Sigmoid colon (tissue), 7 donors: ENCODE results near the gene NEIL1. TPM values are rescaled to one million over a fixed set of nuclear protein-coding genes. Genes with fewer than 3 reads are reported as not detected.

ENCODE experiments used
- DNase-seq: peaks from one replicate; pipeline ENCODE4 v3.0.0-alpha.2; 2019
- H3K27ac ChIP-seq, 4 donors: fragments of 200-600 bp; sonication (generic); one replicate each; pipeline ENCODE4 v1.5.1; 2016 to 2019; ENCODE audit warnings: mild to moderate bottlenecking in 1 of 4
- H3K27me3 ChIP-seq, 3 donors: fragments of 200-600 bp; sonication (generic); one replicate each; pipeline ENCODE4 v1.5.1; 2019; ENCODE audit warnings: mild to moderate bottlenecking in 1 of 3
- H3K36me3 ChIP-seq, 4 donors: fragments of 200-600 bp; sonication (generic); one replicate each; pipeline ENCODE4 v1.5.1; 2016 to 2019
- H3K4me1 ChIP-seq, 4 donors: fragments of 200-600 bp; sonication (generic); one replicate each; pipeline ENCODE4 v1.5.1; 2017 to 2019
- H3K4me3 ChIP-seq, 4 donors: fragments of 200-600 bp; sonication (generic); one replicate each; pipeline ENCODE4 v1.5.1; 2017 to 2019; ENCODE audit warnings: mild to moderate bottlenecking in 2 of 4, moderate library complexity in 1 of 4
- H3K9me3 ChIP-seq, 4 donors: fragments of 200-600 bp in 3 of 4; sonication (generic) in 3 of 4; one replicate each; pipeline versions ENCODE4 v1.5.1 to v1.6.1; 2013 to 2019
- EP300 ChIP-seq, 4 donors: sonication (generic); formaldehyde crosslinking; IDR thresholded peaks; one replicate each; pipeline ENCODE4 v1.6.1; 2017; ENCODE audit warnings: antibody characterized with exemption in 4 of 4
- POLR2A ChIP-seq, 2 donors: fragments of 450-650 bp; IDR thresholded peaks; one replicate each; pipeline ENCODE4 v1.6.1; 2016; ENCODE audit warnings: antibody characterized with exemption in 2 of 2, mild to moderate bottlenecking in 2 of 2, moderate library complexity in 2 of 2
- POLR2AphosphoS5 ChIP-seq, 4 donors: sonication (generic); formaldehyde crosslinking; IDR thresholded peaks; one replicate each; pipeline ENCODE4 v1.6.1; 2017; ENCODE audit warnings: antibody characterized with exemption in 4 of 4
- WGBS, 2 donors: extraction: QIAGEN DNeasy Blood & Tissue Kit; methylation state at CpG; one replicate each; pipeline ENCODE4 v1.1.7; 2013; 5-methylcytosine and 5-hydroxymethylcytosine counted together
- intact Hi-C: fragments of 100-400 bp; cut with DNase I; formaldehyde crosslinking; loops from one replicate; pipeline ENCODE4 v1.15.1; 2023
- polyA plus RNA-seq, 3 donors: library from polyadenylated mRNA; stranded (reverse); fragments of 200-250 nt; gene quantifications; one replicate each; pipeline ENCODE4 v1.2.3, GENCODE V29; 2013
- total RNA-seq, 4 donors: library from RNA; depleted of rRNA; stranded (reverse); fragments of >200 nt; gene quantifications; one replicate each; pipeline ENCODE4 v1.1.0, GENCODE V29; 2016
- TF ChIP-seq, protein P1 (sequence below), 4 experiments: fragments of 450-650 bp in 3 of 4; fragments of 200-600 bp in 1 of 4; IDR thresholded peaks; one replicate each; pipeline ENCODE4 v1.5.1; 2016 to 2019; ENCODE audit warnings: antibody characterized with exemption in 4 of 4, mild to moderate bottlenecking in 3 of 4, moderate library complexity in 2 of 4
- donor health status: healthy with polysubstance abuse.
- donor health status: Bipolar disorder and iron deficiency.
- donor health status: healthy.

Gene NEIL1
- total and polyA plus RNA-seq, 7 donors, result 5.4 to 51.5 (median 22.2) TPM

DNA sequence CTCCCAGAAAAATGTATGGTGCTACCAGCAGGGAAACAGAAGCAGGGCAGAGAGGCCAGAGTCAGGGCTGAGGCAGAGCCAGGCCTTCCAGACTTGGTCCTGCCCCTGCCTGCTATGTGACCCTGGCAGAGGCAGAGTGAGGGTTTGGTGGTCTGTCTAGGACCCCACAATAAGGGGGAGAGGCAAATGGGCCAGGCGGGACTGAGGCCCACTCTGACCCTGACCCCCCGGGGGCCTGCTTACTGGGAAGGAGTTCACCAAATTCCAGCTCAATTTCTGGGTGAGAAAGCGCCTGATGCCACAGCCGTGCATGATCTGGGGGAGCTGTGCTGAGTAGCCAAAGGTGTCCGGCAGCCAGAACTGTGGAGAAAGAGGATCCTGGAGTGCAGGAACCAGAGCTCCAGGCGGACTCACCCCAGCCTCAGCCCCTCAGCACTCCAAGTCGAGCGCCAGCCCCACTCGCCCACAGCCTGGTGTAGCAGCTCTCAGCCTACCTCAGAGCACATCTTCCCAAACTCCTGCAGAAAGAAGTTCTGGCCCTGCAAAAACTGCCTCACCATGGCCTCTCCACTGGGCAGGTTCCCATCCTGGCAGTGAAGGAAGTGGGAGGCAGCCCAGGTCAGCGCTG lies 14.6 kb downstream of the NEIL1 start:
- Histone ChIP-seq H3K27ac (no peak overlapping the region), H3K4me3 (no peak overlapping the region), H3K4me1 (peaks cover 0 to 1% (median 0%) of the 10 kb centered on the region in 4 donors), H3K9me3 (no peaks in the 10 kb centered on the region), H3K27me3 (no peaks in the 10 kb centered on the region), H3K36me3 (peaks cover 18 to 97% (median 56%) of the 10 kb centered on the region in 4 donors)
- DNase-seq, result no peak
- TF ChIP-seq EP300 (IDR thresholded peaks at IDR 0.05) (no peak), POLR2A (IDR thresholded peaks at IDR 0.05) (no peak), POLR2AphosphoS5 (IDR thresholded peaks at IDR 0.05) (no peak)
- TF ChIP-seq, protein P1, sequence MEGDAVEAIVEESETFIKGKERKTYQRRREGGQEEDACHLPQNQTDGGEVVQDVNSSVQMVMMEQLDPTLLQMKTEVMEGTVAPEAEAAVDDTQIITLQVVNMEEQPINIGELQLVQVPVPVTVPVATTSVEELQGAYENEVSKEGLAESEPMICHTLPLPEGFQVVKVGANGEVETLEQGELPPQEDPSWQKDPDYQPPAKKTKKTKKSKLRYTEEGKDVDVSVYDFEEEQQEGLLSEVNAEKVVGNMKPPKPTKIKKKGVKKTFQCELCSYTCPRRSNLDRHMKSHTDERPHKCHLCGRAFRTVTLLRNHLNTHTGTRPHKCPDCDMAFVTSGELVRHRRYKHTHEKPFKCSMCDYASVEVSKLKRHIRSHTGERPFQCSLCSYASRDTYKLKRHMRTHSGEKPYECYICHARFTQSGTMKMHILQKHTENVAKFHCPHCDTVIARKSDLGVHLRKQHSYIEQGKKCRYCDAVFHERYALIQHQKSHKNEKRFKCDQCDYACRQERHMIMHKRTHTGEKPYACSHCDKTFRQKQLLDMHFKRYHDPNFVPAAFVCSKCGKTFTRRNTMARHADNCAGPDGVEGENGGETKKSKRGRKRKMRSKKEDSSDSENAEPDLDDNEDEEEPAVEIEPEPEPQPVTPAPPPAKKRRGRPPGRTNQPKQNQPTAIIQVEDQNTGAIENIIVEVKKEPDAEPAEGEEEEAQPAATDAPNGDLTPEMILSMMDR (IDR thresholded peaks at IDR 0.05), result no peak
- intact Hi-C loops, result loop anchor here (10.0 kb wide), 1 partner anchor 213 kb away; the partner anchor contains the start of gene PTPN9
- WGBS, 2 donors, result 96 to 97% methylated on average over 10 of the region's 10 CpGs

DNA sequence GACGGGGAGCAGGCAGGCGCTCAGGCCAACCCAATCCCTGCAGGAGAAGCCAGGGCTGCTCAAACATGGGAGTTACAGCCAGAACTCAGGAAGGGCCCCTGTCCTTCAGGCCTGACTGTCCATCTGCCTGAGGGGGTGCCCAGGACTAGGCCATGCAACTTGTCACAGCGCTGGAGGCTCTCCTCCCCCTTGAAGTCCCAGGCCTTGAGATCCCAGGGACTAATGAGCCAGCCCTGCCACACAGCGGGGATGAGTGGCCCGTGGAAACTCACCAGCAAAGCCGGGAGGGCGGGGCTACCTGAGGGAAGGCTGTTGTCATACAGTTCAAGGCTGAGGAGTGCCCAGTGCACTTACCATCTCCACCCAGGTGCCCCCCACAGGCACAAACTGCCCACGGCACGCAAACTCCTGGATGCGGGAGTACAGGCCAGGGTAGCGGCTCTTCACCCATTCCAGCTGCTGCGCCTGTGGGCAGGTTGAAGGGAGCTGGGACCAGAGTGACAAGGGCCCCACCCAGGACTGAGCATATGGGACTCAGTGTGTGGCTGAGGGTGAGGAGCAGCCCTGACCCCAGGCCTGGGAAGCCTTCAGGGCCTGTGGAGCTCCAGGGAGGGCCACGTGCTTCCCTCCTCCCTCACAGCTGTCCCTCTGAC lies 15.3 kb downstream of the NEIL1 start:
- WGBS, 2 donors, result 90 to 92% methylated on average over 13 of the region's 13 CpGs
- Histone ChIP-seq H3K4me3 (no peak overlapping the region), H3K27me3 (no peaks in the 10 kb centered on the region), H3K9me3 (no peaks in the 10 kb centered on the region), H3K36me3 (peaks cover 15 to 97% (median 54%) of the 10 kb centered on the region in 4 donors), H3K27ac (no peak overlapping the region), H3K4me1 (peaks cover 0 to 8% (median 2%) of the 10 kb centered on the region in 4 donors)
- intact Hi-C loops, result loop anchor here (10.0 kb wide), 1 partner anchor 213 kb away; the partner anchor contains the start of gene PTPN9
- DNase-seq, result no peak
- TF ChIP-seq POLR2AphosphoS5 (IDR thresholded peaks at IDR 0.05) (no peak), POLR2A (IDR thresholded peaks at IDR 0.05) (no peak), EP300 (IDR thresholded peaks at IDR 0.05) (no peak)
- TF ChIP-seq, protein P1 (IDR thresholded peaks at IDR 0.05), result no peak

DNA sequence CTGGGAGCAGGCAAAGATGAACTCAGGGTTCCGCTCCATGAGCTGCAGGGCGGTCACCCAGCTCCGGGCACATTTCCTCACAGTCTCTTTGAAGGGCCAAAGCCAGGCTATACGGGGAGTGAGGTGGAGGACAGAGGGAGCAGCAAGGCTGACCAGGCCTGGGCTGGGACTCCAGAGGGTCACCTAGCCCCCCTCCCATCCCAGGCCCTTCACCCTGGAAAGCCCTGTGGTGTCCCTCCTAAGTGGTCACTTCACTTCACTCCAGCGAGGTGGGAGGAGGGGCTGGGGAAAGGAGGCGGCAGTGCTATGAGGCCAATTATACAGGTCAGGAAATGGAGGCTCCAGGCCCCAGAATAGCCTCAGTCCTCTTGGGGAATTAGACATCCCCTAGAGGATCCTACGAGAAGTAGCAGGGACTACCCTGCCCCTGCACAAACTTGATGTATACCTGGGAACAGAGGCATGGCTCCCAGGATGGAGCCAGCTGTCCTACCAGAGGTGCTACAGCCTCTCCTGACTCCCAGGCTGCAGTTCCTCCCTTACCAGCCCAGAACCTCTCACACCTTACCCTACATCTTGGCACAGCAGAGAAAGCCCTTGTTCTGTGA lies 15.9 kb downstream of the NEIL1 start:
- Histone ChIP-seq H3K27ac (no peak overlapping the region), H3K4me3 (no peak overlapping the region), H3K27me3 (no peaks in the 10 kb centered on the region), H3K4me1 (peaks cover 0 to 13% (median 8%) of the 10 kb centered on the region in 4 donors), H3K9me3 (no peaks in the 10 kb centered on the region), H3K36me3 (peaks cover 15 to 95% (median 54%) of the 10 kb centered on the region in 4 donors)
- 91 to 92% methylated on average over 7 of the region's 7 CpGs for WGBS, 2 donors
- intact Hi-C loops, result loop anchor here (10.0 kb wide), 1 partner anchor 212 kb away; the partner anchor contains the start of gene PTPN9
- no peak for DNase-seq
- TF ChIP-seq POLR2A (IDR thresholded peaks at IDR 0.05) (no peak), EP300 (IDR thresholded peaks at IDR 0.05) (no peak), POLR2AphosphoS5 (IDR thresholded peaks at IDR 0.05) (no peak)
- TF ChIP-seq, protein P1 (IDR thresholded peaks at IDR 0.05), result no peak

DNA sequence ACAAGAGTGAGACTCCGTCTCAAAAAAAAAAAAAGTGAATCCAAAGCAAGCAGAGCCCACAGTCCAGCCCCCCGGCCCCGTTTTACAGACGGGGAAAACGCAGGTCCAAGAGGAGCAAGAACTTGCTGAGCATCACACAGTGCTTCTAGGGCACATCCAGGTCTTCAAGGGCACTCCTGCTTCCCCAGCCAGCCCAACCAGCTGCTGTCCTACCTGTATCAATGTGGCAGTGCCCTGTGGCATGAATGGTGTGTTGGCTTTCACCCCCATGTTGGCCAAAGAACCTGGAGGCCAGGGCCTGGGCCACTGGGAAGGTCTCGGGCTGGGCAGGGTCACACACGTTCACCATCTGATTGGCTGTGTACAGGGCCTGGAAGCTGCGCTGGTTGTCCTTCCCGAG lies 16.9 kb downstream of the NEIL1 start:
- no peak overlapping the region for H3K27ac ChIP-seq
- no peak for TF ChIP-seq POLR2AphosphoS5 (IDR thresholded peaks at IDR 0.05)
- TF ChIP-seq POLR2A (IDR thresholded peaks at IDR 0.05), result no peak
- TF ChIP-seq EP300 (IDR thresholded peaks at IDR 0.05), result no peak
- TF ChIP-seq, protein P1 (IDR thresholded peaks at IDR 0.05), result no peak
- H3K4me1 ChIP-seq, result peaks cover 0 to 14% (median 10%) of the 10 kb centered on the region in 4 donors
- no peak for DNase-seq
- no peak overlapping the region for H3K4me3 ChIP-seq
- H3K9me3 ChIP-seq, result no peaks in the 10 kb centered on the region
- H3K27me3 ChIP-seq, result no peaks in the 10 kb centered on the region
- H3K36me3 ChIP-seq, result peaks cover 15 to 85% (median 47%) of the 10 kb centered on the region in 4 donors
- intact Hi-C loops, result loop anchor here (10.0 kb wide), 1 partner anchor 211 kb away; the partner anchor contains the start of gene PTPN9
- WGBS, 2 donors, result 94 to 97% methylated on average over 9 of the region's 9 CpGs
